ENCODE data around the gene OSBPL6. TPM values are rescaled to one million over a fixed set of nuclear protein-coding genes. Genes with fewer than 3 reads are reported as not detected.
"Not testable (repeated sequence)": the region's sequence is repeated elsewhere in the genome, so short reads cannot be mapped to it uniquely, and the experiment has no call there.

OSBPL6 gene
- total and polyA plus RNA-seq, 3 experiments from 2014 or later: 0.33 to 1.6 (median 1.2) TPM

DNA sequence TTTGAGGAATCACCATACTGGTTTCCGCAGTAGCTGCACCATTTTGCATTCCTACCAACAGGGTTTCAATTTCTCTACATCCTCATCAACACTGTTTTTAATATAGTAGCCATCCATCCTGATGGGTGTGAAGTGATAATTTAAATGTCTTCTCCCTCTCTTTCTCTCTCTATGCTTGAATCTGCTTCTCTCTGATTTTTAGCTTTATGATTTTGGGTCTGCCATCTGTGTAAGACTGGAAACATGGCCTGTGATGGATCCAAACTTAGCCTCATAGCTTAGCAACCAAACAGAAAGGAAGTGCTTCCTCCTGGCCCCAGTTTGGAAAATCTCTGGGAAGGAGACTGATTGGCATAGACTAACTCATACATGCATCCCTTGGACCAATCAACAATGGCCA lies 33.7 kb upstream of the OSBPL6 start:
- no peaks in the 10 kb centered on the region for H3K36me3 Mint-ChIP-seq
- no peaks in the 10 kb centered on the region for H3K9me3 ChIP-seq (ENCODE audit: low read length)
- no peak overlapping the region for H3K27ac ChIP-seq (ENCODE audit: low read depth, low read length)
- H3K27me3 ChIP-seq (ENCODE audit: insufficient read depth, low read length, poor library complexity, severe bottlenecking): no peaks in the 10 kb centered on the region
- no peaks in the 10 kb centered on the region for H3K36me3 ChIP-seq (ENCODE audit: insufficient read depth, low read length)
- peaks cover 8 to 33% of the 10 kb centered on the region in 2 donors for H3K27me3 Mint-ChIP-seq
- no peaks in the 10 kb centered on the region for H3K4me1 Mint-ChIP-seq
- no peak for DNase-seq
- H3K4me3 Mint-ChIP-seq: no peak overlapping the region
- no peak overlapping the region for H3K27ac Mint-ChIP-seq
- POLR2A ChIA-PET: no interaction called here
- CTCF ChIA-PET: no interaction called here
- H3K4me3 ChIP-seq (ENCODE audit: low read length): no peak overlapping the region
- H3K9me3 Mint-ChIP-seq: peaks cover 0 to 2% (median under 1%) of the 10 kb centered on the region in 5 donors
- H3K4me1 ChIP-seq (ENCODE audit: insufficient read depth, low read length): no peaks in the 10 kb centered on the region

GRCh38 chr2:178163395-178163794 lies 30.9 kb upstream of the OSBPL6 start:
- peaks cover 0 to 2% (median 0%) of the 10 kb centered on the region in 5 donors for H3K9me3 Mint-ChIP-seq
- POLR2A ChIA-PET: no interaction called here

DNA sequence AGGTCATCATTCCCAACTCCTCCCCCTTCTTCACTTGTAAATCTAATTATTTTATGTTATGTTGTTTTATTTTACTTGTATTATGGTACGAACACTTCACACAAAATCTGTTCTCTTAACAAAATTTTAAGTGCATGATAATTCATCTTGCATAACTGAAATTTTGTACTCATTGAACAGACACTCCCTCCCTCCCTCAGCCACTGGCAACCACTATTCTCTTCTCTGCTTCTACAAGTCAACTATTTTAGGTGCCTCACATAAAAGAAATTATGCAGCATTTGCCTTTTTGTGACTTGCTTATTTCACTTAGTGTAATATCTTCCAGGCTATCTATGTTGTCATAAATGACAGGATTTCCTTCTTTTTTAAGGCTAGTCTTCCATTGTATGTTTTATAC lies 30.4 kb upstream of the OSBPL6 start:
- H3K36me3 ChIP-seq (ENCODE audit: insufficient read depth, low read length): no peaks in the 10 kb centered on the region
- CTCF ChIA-PET: no interaction called here
- no peak overlapping the region for H3K27ac ChIP-seq (ENCODE audit: low read depth, low read length)
- POLR2A ChIA-PET: no interaction called here
- Mint-ChIP-seq H3K9me3 (no peaks in the 10 kb centered on the region), H3K27me3 (peaks cover 7 to 34% of the 10 kb centered on the region in 2 donors), H3K4me1 (no peaks in the 10 kb centered on the region), H3K36me3 (no peaks in the 10 kb centered on the region), H3K4me3 (no peak overlapping the region), H3K27ac (no peak overlapping the region)
- no peaks in the 10 kb centered on the region for H3K9me3 ChIP-seq (ENCODE audit: low read length)
- DNase-seq: no peak
- H3K4me3 ChIP-seq (ENCODE audit: low read length): no peak overlapping the region
- H3K27me3 ChIP-seq (ENCODE audit: insufficient read depth, low read length, poor library complexity, severe bottlenecking): no peaks in the 10 kb centered on the region
- no peaks in the 10 kb centered on the region for H3K4me1 ChIP-seq (ENCODE audit: insufficient read depth, low read length)

More at GRCh38 chr2:178163395-178163794, 30.9 kb upstream of the OSBPL6 start:
- Histone ChIP-seq H3K27ac (ENCODE audit: low read depth, low read length) (no peak overlapping the region), H3K36me3 (ENCODE audit: insufficient read depth, low read length) (no peaks in the 10 kb centered on the region), H3K9me3 (ENCODE audit: low read length) (no peaks in the 10 kb centered on the region), H3K4me1 (ENCODE audit: insufficient read depth, low read length) (no peaks in the 10 kb centered on the region), H3K27me3 (ENCODE audit: insufficient read depth, low read length, poor library complexity, severe bottlenecking) (no peaks in the 10 kb centered on the region), H3K4me3 (ENCODE audit: low read length) (no peak overlapping the region)
- H3K27ac Mint-ChIP-seq: no peak overlapping the region
- no peak overlapping the region for H3K4me3 Mint-ChIP-seq
- DNase-seq: no peak
- CTCF ChIA-PET: no interaction called here
- H3K27me3 Mint-ChIP-seq: peaks cover 7 to 38% of the 10 kb centered on the region in 2 donors
- H3K36me3 Mint-ChIP-seq: no peaks in the 10 kb centered on the region
- H3K4me1 Mint-ChIP-seq: no peaks in the 10 kb centered on the region

- Mint-ChIP-seq H3K4me3 (no peak overlapping the region), H3K27ac (no peak overlapping the region), H3K36me3 (no peaks in the 10 kb centered on the region), H3K9me3 (no peaks in the 10 kb centered on the region), H3K27me3 (peaks cover 3 to 21% of the 10 kb centered on the region in 2 donors), H3K4me1 (no peaks in the 10 kb centered on the region)
- ChIA-PET CTCF (no interaction called here), POLR2A (no interaction called here)
- H3K9me3 ChIP-seq (ENCODE audit: low read length): no peaks in the 10 kb centered on the region
- H3K27ac ChIP-seq (ENCODE audit: low read depth, low read length): no peak overlapping the region
- no peaks in the 10 kb centered on the region for H3K36me3 ChIP-seq (ENCODE audit: insufficient read depth, low read length)
- no peak overlapping the region for H3K4me3 ChIP-seq (ENCODE audit: low read length)
- no peak for DNase-seq
- no peaks in the 10 kb centered on the region for H3K27me3 ChIP-seq (ENCODE audit: insufficient read depth, low read length, poor library complexity, severe bottlenecking)
- H3K4me1 ChIP-seq (ENCODE audit: insufficient read depth, low read length): no peaks in the 10 kb centered on the region
Observed at GRCh38 chr2:178173657-178174056, 20.7 kb upstream of the OSBPL6 start.

GRCh38 chr2:178177066-178177679 lies 17.1 kb upstream of the OSBPL6 start:
- Mint-ChIP-seq H3K4me3 (no peak overlapping the region), H3K27ac (no peak overlapping the region), H3K36me3 (no peaks in the 10 kb centered on the region), H3K4me1 (no peaks in the 10 kb centered on the region), H3K27me3 (peaks cover 6 to 25% of the 10 kb centered on the region in 2 donors), H3K9me3 (no peaks in the 10 kb centered on the region)
- ChIA-PET POLR2A (no interaction called here), CTCF (no interaction called here)
- Histone ChIP-seq H3K27me3 (ENCODE audit: insufficient read depth, low read length, poor library complexity, severe bottlenecking) (no peaks in the 10 kb centered on the region), H3K9me3 (ENCODE audit: low read length) (no peaks in the 10 kb centered on the region), H3K4me3 (ENCODE audit: low read length) (no peak overlapping the region), H3K27ac (ENCODE audit: low read depth, low read length) (no peak overlapping the region), H3K36me3 (ENCODE audit: insufficient read depth, low read length) (no peaks in the 10 kb centered on the region), H3K4me1 (ENCODE audit: insufficient read depth, low read length) (no peaks in the 10 kb centered on the region)
- DNase-seq: no peak

DNA sequence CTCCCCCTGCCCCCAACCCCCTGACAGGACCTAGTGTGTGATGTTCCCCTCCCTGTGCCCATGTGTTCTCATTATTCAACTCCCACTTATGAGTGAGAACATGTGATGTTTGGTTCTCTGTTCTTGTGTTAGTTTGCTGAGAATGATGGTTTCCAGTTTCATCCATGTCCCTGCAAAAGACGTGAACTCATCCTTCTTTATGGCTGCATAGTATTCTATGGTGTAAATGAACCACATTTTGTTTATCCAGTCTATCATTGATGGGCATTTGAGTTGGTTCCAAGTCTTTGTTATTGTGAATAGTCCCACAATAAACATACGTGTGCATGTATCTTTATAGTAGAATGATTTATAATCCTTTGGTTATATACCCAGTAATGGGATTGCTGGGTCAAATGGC lies 13.7 kb upstream of the OSBPL6 start:
- CTCF ChIA-PET; H3K27ac Mint-ChIP-seq; H3K4me1 Mint-ChIP-seq; H3K27me3 ChIP-seq (ENCODE audit: insufficient read depth, low read length, poor library complexity, severe bottlenecking); H3K36me3 Mint-ChIP-seq; H3K27ac ChIP-seq (ENCODE audit: low read depth, low read length); H3K4me3 Mint-ChIP-seq; H3K36me3 ChIP-seq (ENCODE audit: insufficient read depth, low read length); POLR2A ChIA-PET; H3K4me3 ChIP-seq (ENCODE audit: low read length); H3K9me3 ChIP-seq (ENCODE audit: low read length); H3K9me3 Mint-ChIP-seq; H3K4me1 ChIP-seq (ENCODE audit: insufficient read depth, low read length); DNase-seq: not testable (repeated sequence)
- H3K27me3 Mint-ChIP-seq: peaks cover 10 to 22% of the 10 kb centered on the region in 2 donors

- Histone ChIP-seq H3K4me3 (ENCODE audit: low read length) (no peak overlapping the region), H3K27me3 (ENCODE audit: insufficient read depth, low read length, poor library complexity, severe bottlenecking) (no peaks in the 10 kb centered on the region), H3K36me3 (ENCODE audit: insufficient read depth, low read length) (no peaks in the 10 kb centered on the region), H3K27ac (ENCODE audit: low read depth, low read length) (no peak overlapping the region), H3K9me3 (ENCODE audit: low read length) (no peaks in the 10 kb centered on the region), H3K4me1 (ENCODE audit: insufficient read depth, low read length) (no peaks in the 10 kb centered on the region)
- Mint-ChIP-seq H3K4me3 (no peak overlapping the region), H3K9me3 (no peaks in the 10 kb centered on the region), H3K27ac (no peak overlapping the region), H3K27me3 (peaks cover 17 to 42% of the 10 kb centered on the region in 2 donors), H3K36me3 (no peaks in the 10 kb centered on the region), H3K4me1 (peaks cover 0 to 12% (median 5%) of the 10 kb centered on the region in 3 donors)
- ChIA-PET CTCF (no interaction called here), POLR2A (no interaction called here)
- no peak for DNase-seq
Observed at GRCh38 chr2:178187861-178188260, 6.5 kb upstream of the OSBPL6 start.

- Mint-ChIP-seq H3K4me1 (peaks cover 6 to 17% (median 9%) of the 10 kb centered on the region in 3 donors), H3K36me3 (no peaks in the 10 kb centered on the region), H3K9me3 (no peaks in the 10 kb centered on the region), H3K4me3 (no peak overlapping the region), H3K27me3 (peaks cover 23 to 48% of the 10 kb centered on the region in 2 donors), H3K27ac (no peak overlapping the region)
- DNase-seq: no peak
- Histone ChIP-seq H3K4me1 (ENCODE audit: insufficient read depth, low read length) (no peaks in the 10 kb centered on the region), H3K9me3 (ENCODE audit: low read length) (no peaks in the 10 kb centered on the region), H3K27me3 (ENCODE audit: insufficient read depth, low read length, poor library complexity, severe bottlenecking) (peaks cover 5% of the 10 kb centered on the region), H3K4me3 (ENCODE audit: low read length) (no peak overlapping the region), H3K36me3 (ENCODE audit: insufficient read depth, low read length) (no peaks in the 10 kb centered on the region), H3K27ac (ENCODE audit: low read depth, low read length) (no peak overlapping the region)
- CTCF ChIA-PET: no interaction called here
- POLR2A ChIA-PET: no interaction called here
Observed at GRCh38 chr2:178188466-178188865, 5.8 kb upstream of the OSBPL6 start.
